Measurements from ENCODE around the gene ZNF423.

The ZNF423 gene

GRCh38 chr16:49712542-49712941 lies 143.4 kb downstream of the ZNF423 start:
- DNase-seq: no peak

GRCh38 chr16:49712106-49712505 lies 143.8 kb downstream of the ZNF423 start:
- no peak for DNase-seq

- no peak for DNase-seq
These were observed 146.9 kb downstream of the ZNF423 start for GRCh38 chr16:49709057-49709456.

GRCh38 chr16:49708491-49708890 lies 147.4 kb downstream of the ZNF423 start:
- no peak for DNase-seq

GRCh38 chr16:49706620-49707355 lies 149.1 kb downstream of the ZNF423 start:
- DNase-seq: no peak

- no peak for DNase-seq
These were observed 151.2 kb downstream of the ZNF423 start for GRCh38 chr16:49704586-49705155.

- no peak for DNase-seq
These were observed 152.4 kb downstream of the ZNF423 start for GRCh38 chr16:49703483-49703882.

GRCh38 chr16:49701789-49702494 lies 154.0 kb downstream of the ZNF423 start:
- no peak for DNase-seq

GRCh38 chr16:49701065-49701685 lies 154.7 kb downstream of the ZNF423 start:
- DNase-seq: no peak

- DNase-seq: no peak
These were observed 155.5 kb downstream of the ZNF423 start for GRCh38 chr16:49700251-49701064.

- no peak for DNase-seq
These were observed 156.1 kb downstream of the ZNF423 start for GRCh38 chr16:49699841-49700175.

- no peak for DNase-seq
These were observed 156.7 kb downstream of the ZNF423 start for GRCh38 chr16:49698931-49699840.

GRCh38 chr16:49698453-49698815 lies 157.5 kb downstream of the ZNF423 start:
- DNase-seq: no peak

- DNase-seq: no peak
These were observed 158.1 kb downstream of the ZNF423 start for GRCh38 chr16:49697631-49698452.

- DNase-seq: no peak
These were observed 159.4 kb downstream of the ZNF423 start for GRCh38 chr16:49696414-49697101.

- DNase-seq: no peak
These were observed 160.0 kb downstream of the ZNF423 start for GRCh38 chr16:49695782-49696413.

- DNase-seq: no peak
These were observed 162.5 kb downstream of the ZNF423 start for GRCh38 chr16:49693445-49693844.

GRCh38 chr16:49690778-49691177 lies 165.1 kb downstream of the ZNF423 start:
- DNase-seq: no peak

GRCh38 chr16:49688036-49688697 lies 167.7 kb downstream of the ZNF423 start:
- no peak for DNase-seq
